ENCODE results near the gene ARFGEF3.

The ARFGEF3 gene

DNA sequence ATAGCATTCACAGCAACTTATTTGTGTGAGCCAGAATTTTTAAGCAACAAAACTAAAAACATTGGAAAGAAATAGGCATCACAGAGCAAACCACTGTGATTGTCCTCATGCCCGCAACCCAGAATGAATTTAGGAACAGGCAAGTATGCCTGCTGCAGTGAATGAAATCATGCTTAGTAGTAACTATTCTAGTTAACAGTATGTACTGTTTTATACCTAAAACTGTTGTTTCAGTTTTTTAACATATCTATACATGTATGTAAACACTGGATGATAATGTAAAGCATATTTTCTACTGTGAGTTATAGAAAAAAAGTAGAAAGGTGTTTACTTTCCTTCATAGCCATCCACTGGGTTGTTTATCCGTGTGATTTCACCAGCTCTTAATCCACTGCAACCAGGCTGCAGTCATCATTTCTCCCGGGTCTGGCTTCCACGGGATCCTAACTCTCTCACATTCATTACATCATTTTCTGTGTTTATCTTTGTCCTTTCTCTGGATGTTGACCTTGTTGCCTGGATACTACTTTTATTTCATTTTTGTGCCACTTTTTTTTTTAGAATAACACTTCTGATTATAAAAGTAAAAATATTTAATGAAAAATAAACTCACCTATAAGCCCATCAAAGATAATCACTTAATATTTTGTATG is 3.6 kb upstream of the ARFGEF3 start:
- TF ChIP-seq POLR2AphosphoS5 (IDR thresholded peaks at IDR 0.05; ENCODE audit: low read depth, low read length) (no peak), FOXP2 (optimal IDR thresholded peaks at IDR 0.05; ENCODE audit: borderline replicate concordance, extremely low read depth, extremely low read length, insufficient read depth) (no peak), SIN3A (IDR thresholded peaks at IDR 0.05; ENCODE audit: borderline replicate concordance, insufficient read depth, low read length) (no peak), TAF1 (IDR thresholded peaks at IDR 0.05; ENCODE audit: borderline replicate concordance, insufficient read depth, low read length) (no peak)
- TF ChIP-seq, protein P1, sequence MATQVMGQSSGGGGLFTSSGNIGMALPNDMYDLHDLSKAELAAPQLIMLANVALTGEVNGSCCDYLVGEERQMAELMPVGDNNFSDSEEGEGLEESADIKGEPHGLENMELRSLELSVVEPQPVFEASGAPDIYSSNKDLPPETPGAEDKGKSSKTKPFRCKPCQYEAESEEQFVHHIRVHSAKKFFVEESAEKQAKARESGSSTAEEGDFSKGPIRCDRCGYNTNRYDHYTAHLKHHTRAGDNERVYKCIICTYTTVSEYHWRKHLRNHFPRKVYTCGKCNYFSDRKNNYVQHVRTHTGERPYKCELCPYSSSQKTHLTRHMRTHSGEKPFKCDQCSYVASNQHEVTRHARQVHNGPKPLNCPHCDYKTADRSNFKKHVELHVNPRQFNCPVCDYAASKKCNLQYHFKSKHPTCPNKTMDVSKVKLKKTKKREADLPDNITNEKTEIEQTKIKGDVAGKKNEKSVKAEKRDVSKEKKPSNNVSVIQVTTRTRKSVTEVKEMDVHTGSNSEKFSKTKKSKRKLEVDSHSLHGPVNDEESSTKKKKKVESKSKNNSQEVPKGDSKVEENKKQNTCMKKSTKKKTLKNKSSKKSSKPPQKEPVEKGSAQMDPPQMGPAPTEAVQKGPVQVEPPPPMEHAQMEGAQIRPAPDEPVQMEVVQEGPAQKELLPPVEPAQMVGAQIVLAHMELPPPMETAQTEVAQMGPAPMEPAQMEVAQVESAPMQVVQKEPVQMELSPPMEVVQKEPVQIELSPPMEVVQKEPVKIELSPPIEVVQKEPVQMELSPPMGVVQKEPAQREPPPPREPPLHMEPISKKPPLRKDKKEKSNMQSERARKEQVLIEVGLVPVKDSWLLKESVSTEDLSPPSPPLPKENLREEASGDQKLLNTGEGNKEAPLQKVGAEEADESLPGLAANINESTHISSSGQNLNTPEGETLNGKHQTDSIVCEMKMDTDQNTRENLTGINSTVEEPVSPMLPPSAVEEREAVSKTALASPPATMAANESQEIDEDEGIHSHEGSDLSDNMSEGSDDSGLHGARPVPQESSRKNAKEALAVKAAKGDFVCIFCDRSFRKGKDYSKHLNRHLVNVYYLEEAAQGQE (IDR thresholded peaks at IDR 0.05; ENCODE audit: insufficient read depth in 1 of 2, low read depth in 2 of 2, low read length in 2 of 2), result no peak

DNA sequence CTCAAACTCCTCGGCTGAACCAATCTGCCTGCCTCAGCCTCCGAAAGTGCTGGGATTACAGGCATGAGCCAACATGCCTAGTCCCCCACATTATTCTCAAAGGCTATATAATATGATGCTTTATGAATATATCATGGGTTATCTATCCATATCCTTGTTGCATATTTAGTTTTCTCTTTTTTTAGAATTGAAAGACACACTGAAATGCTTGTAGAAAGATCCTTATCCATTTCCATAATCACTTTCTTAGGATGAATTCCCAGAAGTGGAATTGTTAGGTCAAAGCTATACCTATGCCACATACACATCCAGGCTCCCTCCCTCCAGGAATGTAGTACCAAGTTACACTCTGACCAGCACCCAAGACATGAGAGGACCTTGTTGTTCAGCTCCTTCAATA is 2.5 kb upstream of the ARFGEF3 start:
- TF ChIP-seq TAF1 (IDR thresholded peaks at IDR 0.05; ENCODE audit: borderline replicate concordance, insufficient read depth, low read length), result no peak
- no peak for TF ChIP-seq POLR2AphosphoS5 (IDR thresholded peaks at IDR 0.05; ENCODE audit: low read depth, low read length)
- no peak for TF ChIP-seq SIN3A (IDR thresholded peaks at IDR 0.05; ENCODE audit: borderline replicate concordance, insufficient read depth, low read length)
- no peak for TF ChIP-seq FOXP2 (optimal IDR thresholded peaks at IDR 0.05; ENCODE audit: borderline replicate concordance, extremely low read depth, extremely low read length, insufficient read depth)
- TF ChIP-seq, protein P1 (IDR thresholded peaks at IDR 0.05; ENCODE audit: insufficient read depth in 1 of 2, low read depth in 2 of 2, low read length in 2 of 2), result no peak

DNA sequence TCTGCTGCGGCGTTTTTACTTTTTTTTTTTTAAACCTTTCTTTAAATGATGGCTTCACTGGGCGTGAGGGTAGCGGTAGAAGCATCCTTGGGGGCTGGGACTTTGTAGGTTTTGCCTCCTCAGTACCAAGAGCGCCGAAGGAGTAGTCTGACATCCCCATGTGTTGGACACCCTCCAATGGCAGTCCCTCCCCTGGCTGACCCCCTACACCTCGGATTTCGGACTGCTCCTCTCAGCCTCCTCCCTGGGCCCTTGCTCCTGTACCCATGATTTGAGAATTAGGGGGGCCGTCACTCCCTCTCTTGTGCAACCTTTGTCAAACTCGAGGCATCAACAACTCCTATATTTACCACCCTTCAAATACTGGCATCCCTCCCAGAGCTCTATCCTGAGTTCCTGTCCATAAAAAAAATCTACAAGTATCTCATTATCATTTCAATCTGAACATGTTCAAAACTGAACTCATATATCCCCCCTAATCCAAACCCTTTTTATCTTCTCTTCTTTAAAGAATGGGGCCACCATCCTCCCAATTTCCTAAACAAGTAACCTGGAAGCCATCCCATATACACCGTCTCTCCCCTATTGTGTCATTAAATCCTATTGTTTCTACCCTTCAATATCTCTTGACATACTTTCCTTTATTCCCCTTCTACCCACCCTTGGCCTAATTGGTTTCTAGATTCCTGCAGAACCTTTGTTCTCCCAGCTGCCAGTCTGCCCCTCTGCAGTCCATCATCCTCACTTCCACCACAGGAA is 1.2 kb upstream of the ARFGEF3 start:
- no peak for TF ChIP-seq POLR2AphosphoS5 (IDR thresholded peaks at IDR 0.05; ENCODE audit: low read depth, low read length)
- TF ChIP-seq, protein P1 (IDR thresholded peaks at IDR 0.05; ENCODE audit: insufficient read depth in 1 of 2, low read depth in 2 of 2, low read length in 2 of 2), result no peak
- no peak for TF ChIP-seq SIN3A (IDR thresholded peaks at IDR 0.05; ENCODE audit: borderline replicate concordance, insufficient read depth, low read length)
- no peak for TF ChIP-seq FOXP2 (optimal IDR thresholded peaks at IDR 0.05; ENCODE audit: borderline replicate concordance, extremely low read depth, extremely low read length, insufficient read depth)
- TF ChIP-seq TAF1 (IDR thresholded peaks at IDR 0.05; ENCODE audit: borderline replicate concordance, insufficient read depth, low read length), result no peak

DNA sequence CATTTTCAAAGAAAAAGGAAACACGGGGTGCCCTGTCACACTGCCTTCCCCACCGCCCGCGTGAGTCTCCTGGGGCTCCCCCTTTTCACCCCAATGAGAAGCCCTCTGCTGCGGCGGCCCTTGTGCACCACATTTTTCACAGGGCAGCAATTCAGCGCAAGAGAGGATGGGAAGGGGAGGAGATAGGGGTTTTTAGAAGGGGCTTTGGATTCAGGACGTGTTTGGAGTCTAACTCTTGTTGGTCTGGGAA is 726 bp upstream of the ARFGEF3 start:
- TF ChIP-seq POLR2AphosphoS5 (IDR thresholded peaks at IDR 0.05; ENCODE audit: low read depth, low read length), result no peak
- no peak for TF ChIP-seq FOXP2 (optimal IDR thresholded peaks at IDR 0.05; ENCODE audit: borderline replicate concordance, extremely low read depth, extremely low read length, insufficient read depth)
- TF ChIP-seq SIN3A (IDR thresholded peaks at IDR 0.05; ENCODE audit: borderline replicate concordance, insufficient read depth, low read length), result no peak
- TF ChIP-seq TAF1 (IDR thresholded peaks at IDR 0.05; ENCODE audit: borderline replicate concordance, insufficient read depth, low read length), result no peak
- TF ChIP-seq, protein P1 (IDR thresholded peaks at IDR 0.05; ENCODE audit: insufficient read depth in 1 of 2, low read depth in 2 of 2, low read length in 2 of 2), result no peak
